CD4-positive, alpha-beta T cell (primary cell): Measurements from ENCODE around the gene WDR86. TPM values are rescaled to one million over a fixed set of nuclear protein-coding genes. Genes with fewer than 3 reads are reported as not detected.

Experiments used
- ATAC-seq: fragments of 200-7000 bp; cut with Tn5 transposase; one replicate; pipeline ENCODE4 v1.10.0; 2022; ENCODE audit warnings: mild to moderate bottlenecking; ENCODE audit not compliant: poor library complexity
- CTCF ChIA-PET: fragments of 350-600 bp; sonication (Branson Sonifier 250); formaldehyde crosslinking; loops from one replicate; lab custom pipeline; 2021; ENCODE audit warnings: antibody characterized with exemption, inconsistent platforms; lab: Charles Lee
- POLR2A ChIA-PET: fragments of 350-600 bp; sonication (Branson Sonifier 250); formaldehyde crosslinking; loops from one replicate; lab custom pipeline; 2021; ENCODE audit warnings: antibody characterized with exemption, inconsistent platforms; lab: Charles Lee
- DNase-seq, 14 experiments: peaks; one replicate each; pipeline ENCODE4 v3.0.0-alpha.2; 2013 to 2020; ENCODE audit warnings: mixed read lengths in 2 of 14
- H3K27ac ChIP-seq, 2 donors: one replicate each; pipeline versions ENCODE4 v1.5.1 to v1.7.0; 2013; ENCODE audit warnings: low read length in 2 of 2, low read depth in 1 of 2, mild to moderate bottlenecking in 1 of 2
- H3K27me3 ChIP-seq, 2 experiments: 1 replicate in 1 of 2; 2 replicates in 1 of 2; pipeline versions ENCODE4 v1.6.1 to v1.7.0; 2013; ENCODE audit warnings: low read length in 2 of 2, control low read depth in 1 of 2, mild to moderate bottlenecking in 1 of 2, moderate library complexity in 1 of 2; ENCODE audit not compliant: insufficient read depth in 2 of 2, control insufficient read depth in 1 of 2
- H3K36me3 ChIP-seq: one replicate; pipeline ENCODE4 v1.6.1; 2013; ENCODE audit warnings: low read length, control low read depth; ENCODE audit not compliant: insufficient read depth
- H3K4me1 ChIP-seq: one replicate; pipeline ENCODE4 v1.6.1; 2013; ENCODE audit warnings: low read length, control low read depth; ENCODE audit not compliant: insufficient read depth
- H3K4me3 ChIP-seq: one replicate; pipeline ENCODE4 v1.5.1; 2013; ENCODE audit warnings: mild to moderate bottlenecking, low read length, moderate library complexity
- H3K9me3 ChIP-seq, 2 experiments: 1 replicate in 1 of 2; 2 replicates in 1 of 2; pipeline versions ENCODE4 v1.6.1 to v1.7.0; 2013; ENCODE audit warnings: low read length in 2 of 2, mild to moderate bottlenecking in 2 of 2, control low read depth in 1 of 2, moderate library complexity in 1 of 2; ENCODE audit not compliant: control insufficient read depth in 1 of 2, insufficient read depth in 1 of 2
- H3K27ac Mint-ChIP-seq: one replicate; pipeline ENCODE4 v1.8.0; 2020; ENCODE audit warnings: mixed read lengths
- H3K27me3 Mint-ChIP-seq: one replicate; pipeline ENCODE4 v1.8.0; 2021; ENCODE audit warnings: mixed read lengths
- H3K36me3 Mint-ChIP-seq: one replicate; pipeline ENCODE4 v1.8.0; 2021; ENCODE audit warnings: low read depth, mixed read lengths
- H3K4me1 Mint-ChIP-seq: one replicate; pipeline ENCODE4 v1.8.0; 2021; ENCODE audit warnings: low read depth, mixed read lengths
- H3K4me3 Mint-ChIP-seq: one replicate; pipeline ENCODE4 v1.8.0; 2020; ENCODE audit warnings: mild to moderate bottlenecking, mixed read lengths
- H3K9me3 Mint-ChIP-seq: one replicate; pipeline ENCODE4 v1.8.0; 2020; ENCODE audit warnings: mixed read lengths
- intact Hi-C, 2 experiments: fragments of 100-400 bp; cut with DNase I in 1 of 2; cut with micrococcal nuclease in 1 of 2; formaldehyde crosslinking; loops; one replicate each; pipeline versions ENCODE4 v1.15.1 to v1.9.0; 2023 to 2025; cut with DNase I, micrococcal nuclease
- total RNA-seq, 174 experiments: library from RNA in 2 of 174; stranded (reverse) in 2 of 174; gene quantifications; one replicate each; pipeline ENCODE4 v1.2.3 and lab custom pipeline; 2021 to 2026
- TF ChIP-seq, protein P1 (sequence below): fragments of 200-600 bp; IDR thresholded peaks from one replicate; pipeline ENCODE4 v1.8.0; 2022; ENCODE audit warnings: antibody characterized with exemption, mild to moderate bottlenecking

The WDR86 gene
- total RNA-seq, 2 experiments from 2014 or later: 5.6 to 6.2 TPM

DNA sequence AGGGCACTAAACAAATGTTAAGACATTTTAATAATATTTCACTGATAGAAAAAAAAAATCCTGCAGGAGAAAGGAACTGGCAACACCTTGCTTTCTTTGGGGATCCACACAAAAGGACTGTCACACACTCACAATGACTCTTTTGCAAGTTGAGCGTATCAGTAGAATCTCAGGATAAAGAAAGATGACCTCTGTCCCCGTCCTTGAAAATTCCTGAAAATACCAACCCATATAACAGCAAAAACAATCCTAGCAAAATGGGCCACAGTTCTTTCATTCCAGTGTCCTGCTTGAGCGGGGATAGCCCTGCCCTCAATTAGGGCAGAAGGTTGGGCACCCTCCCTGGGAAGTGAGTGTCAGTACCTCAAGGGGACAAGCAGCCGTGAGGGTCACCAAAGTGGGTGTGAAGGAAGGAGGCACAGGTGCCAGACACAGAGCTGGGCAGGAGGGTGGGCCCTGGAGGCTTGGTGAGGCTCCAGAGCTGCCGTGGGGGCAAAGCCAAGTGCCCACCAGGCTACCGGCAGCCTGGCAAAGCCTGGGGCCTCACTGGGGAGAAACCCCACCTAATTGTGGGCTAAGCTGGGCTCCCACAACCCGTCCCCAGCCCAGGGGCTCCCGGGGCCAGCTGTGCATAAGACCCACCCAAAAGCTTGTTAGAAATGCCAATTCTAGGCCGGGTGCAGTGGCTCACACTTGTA lies 2.8 kb downstream of the WDR86 start:
- no peaks in the 10 kb centered on the region for H3K9me3 Mint-ChIP-seq
- H3K9me3 ChIP-seq: peaks cover 0 to 23% of the 10 kb centered on the region in 2 experiments
- peaks cover 61% of the 10 kb centered on the region for H3K4me1 ChIP-seq
- TF ChIP-seq, protein P1, sequence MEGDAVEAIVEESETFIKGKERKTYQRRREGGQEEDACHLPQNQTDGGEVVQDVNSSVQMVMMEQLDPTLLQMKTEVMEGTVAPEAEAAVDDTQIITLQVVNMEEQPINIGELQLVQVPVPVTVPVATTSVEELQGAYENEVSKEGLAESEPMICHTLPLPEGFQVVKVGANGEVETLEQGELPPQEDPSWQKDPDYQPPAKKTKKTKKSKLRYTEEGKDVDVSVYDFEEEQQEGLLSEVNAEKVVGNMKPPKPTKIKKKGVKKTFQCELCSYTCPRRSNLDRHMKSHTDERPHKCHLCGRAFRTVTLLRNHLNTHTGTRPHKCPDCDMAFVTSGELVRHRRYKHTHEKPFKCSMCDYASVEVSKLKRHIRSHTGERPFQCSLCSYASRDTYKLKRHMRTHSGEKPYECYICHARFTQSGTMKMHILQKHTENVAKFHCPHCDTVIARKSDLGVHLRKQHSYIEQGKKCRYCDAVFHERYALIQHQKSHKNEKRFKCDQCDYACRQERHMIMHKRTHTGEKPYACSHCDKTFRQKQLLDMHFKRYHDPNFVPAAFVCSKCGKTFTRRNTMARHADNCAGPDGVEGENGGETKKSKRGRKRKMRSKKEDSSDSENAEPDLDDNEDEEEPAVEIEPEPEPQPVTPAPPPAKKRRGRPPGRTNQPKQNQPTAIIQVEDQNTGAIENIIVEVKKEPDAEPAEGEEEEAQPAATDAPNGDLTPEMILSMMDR: no peak
- H3K36me3 Mint-ChIP-seq: peaks cover 4% of the 10 kb centered on the region
- POLR2A ChIA-PET: no interaction called here
- H3K27me3 Mint-ChIP-seq: peaks cover 28% of the 10 kb centered on the region
- intact Hi-C loops: loop anchor here in 1 of 2 experiments (2.0 to 5.0 kb wide), 2 partner anchors 16 to 40 kb away; no protein-coding TSS in a partner anchor
- no peaks in the 10 kb centered on the region for H3K36me3 ChIP-seq
- CTCF ChIA-PET: no interaction called here
- H3K27me3 ChIP-seq: peaks cover 22 to 23% of the 10 kb centered on the region in 2 experiments
- DNase-seq (no peak), ATAC-seq (no peak)
- H3K27ac ChIP-seq: no peak overlapping the region
- H3K4me3 Mint-ChIP-seq: no peak overlapping the region
- no peak overlapping the region for H3K4me3 ChIP-seq
- H3K4me1 Mint-ChIP-seq: peaks cover 18% of the 10 kb centered on the region
- peak overlapping the region; percentile 51 for H3K27ac Mint-ChIP-seq

- peak overlapping the region; percentile 51 for H3K27ac Mint-ChIP-seq
Measured at GRCh38 chr7:151406051-151406875, 3.6 kb downstream of the WDR86 start.

GRCh38 chr7:151405588-151405987 lies 4.2 kb downstream of the WDR86 start:
- H3K27me3 ChIP-seq: peaks cover 12 to 13% of the 10 kb centered on the region in 2 experiments
- H3K4me1 ChIP-seq: peaks cover 52% of the 10 kb centered on the region
- DNase-seq (no peak), ATAC-seq (no peak)
- intact Hi-C loops: loop anchor here in 1 of 2 experiments (5.0 kb wide), 1 partner anchor 38 kb away; no protein-coding TSS in a partner anchor
- Mint-ChIP-seq H3K9me3 (no peaks in the 10 kb centered on the region), H3K4me3 (no peak overlapping the region), H3K36me3 (peaks cover 4% of the 10 kb centered on the region), H3K4me1 (peaks cover 9% of the 10 kb centered on the region), H3K27me3 (peaks cover 13% of the 10 kb centered on the region), H3K27ac (no peak overlapping the region)
- POLR2A ChIA-PET: no interaction called here
- no peak overlapping the region for H3K27ac ChIP-seq
- CTCF ChIA-PET: interaction anchor here (0.8 kb wide), 1 partner anchor 43 kb away, joined by 3 read pairs; no protein-coding TSS in a partner anchor
- TF ChIP-seq, protein P1: no peak
- H3K9me3 ChIP-seq: peaks cover 0 to 9% of the 10 kb centered on the region in 2 experiments
- no peak overlapping the region for H3K4me3 ChIP-seq
- H3K36me3 ChIP-seq: no peaks in the 10 kb centered on the region

More at GRCh38 chr7:151406051-151406875, 3.6 kb downstream of the WDR86 start:
- Histone ChIP-seq H3K9me3 (peaks cover 0 to 15% of the 10 kb centered on the region in 2 experiments), H3K27me3 (peaks cover 18 to 19% of the 10 kb centered on the region in 2 experiments), H3K4me1 (peaks cover 54% of the 10 kb centered on the region), H3K27ac (no peak overlapping the region), H3K36me3 (no peaks in the 10 kb centered on the region), H3K4me3 (no peak overlapping the region)
- TF ChIP-seq, protein P1: no peak
- peaks cover 4% of the 10 kb centered on the region for H3K36me3 Mint-ChIP-seq
- DNase-seq: no peak
- H3K4me1 Mint-ChIP-seq: peaks cover 16% of the 10 kb centered on the region
- no peak for ATAC-seq
- H3K9me3 Mint-ChIP-seq: no peaks in the 10 kb centered on the region
- H3K27me3 Mint-ChIP-seq: peaks cover 20% of the 10 kb centered on the region
- intact Hi-C loops: loop anchor here in 1 of 2 experiments (2.0 to 5.0 kb wide), 2 partner anchors 17 to 39 kb away; no protein-coding TSS in a partner anchor
- ChIA-PET POLR2A (no interaction called here), CTCF (interaction anchor here (0.8 kb wide), 1 partner anchor 43 kb away, joined by 3 read pairs; no protein-coding TSS in a partner anchor)
- H3K4me3 Mint-ChIP-seq: no peak overlapping the region
